ENCODE data around the gene SPANXN1.
A peak's percentile ranks its signal among the peaks of the same experiment; 100 is the strongest.
"Not testable (repeated sequence)": the region's sequence is repeated elsewhere in the genome, so short reads cannot be mapped to it uniquely, and the experiment has no call there.

SPANXN1 gene, protein sequence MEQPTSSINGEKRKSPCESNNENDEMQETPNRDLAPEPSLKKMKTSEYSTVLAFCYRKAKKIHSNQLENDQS

GRCh38 chrX:145247203-145247602 is at the start of gene SPANXN1:
Gene SPANXN1 (plus strand): TSS chrX:145247503. CDS start chrX:145247587, 84 bp downstream.
- DNase-seq; intact Hi-C loops (cut with DNase I): not testable (repeated sequence)

DNA sequence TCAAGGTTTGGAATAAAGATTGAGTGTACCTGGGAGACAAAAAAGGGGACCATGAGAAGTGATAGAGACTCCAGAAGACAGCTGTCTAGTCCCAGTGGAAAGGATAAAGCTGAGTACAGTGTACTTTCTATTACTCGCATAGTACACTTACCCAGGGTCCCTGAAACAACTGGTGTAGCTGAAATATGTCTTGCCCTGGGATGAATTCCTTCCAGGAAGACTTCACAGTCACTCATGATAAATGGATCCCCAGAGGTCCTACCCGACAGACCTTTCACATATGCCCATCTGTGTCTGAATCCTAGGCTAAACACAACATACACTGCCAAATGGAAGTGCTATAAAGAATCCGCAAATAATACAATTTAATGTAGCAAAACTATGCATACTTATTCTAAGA is 48.2 kb upstream of the SPANXN1 start:
- intact Hi-C loops (cut with DNase I): no loop called here
- no peak for DNase-seq

DNA sequence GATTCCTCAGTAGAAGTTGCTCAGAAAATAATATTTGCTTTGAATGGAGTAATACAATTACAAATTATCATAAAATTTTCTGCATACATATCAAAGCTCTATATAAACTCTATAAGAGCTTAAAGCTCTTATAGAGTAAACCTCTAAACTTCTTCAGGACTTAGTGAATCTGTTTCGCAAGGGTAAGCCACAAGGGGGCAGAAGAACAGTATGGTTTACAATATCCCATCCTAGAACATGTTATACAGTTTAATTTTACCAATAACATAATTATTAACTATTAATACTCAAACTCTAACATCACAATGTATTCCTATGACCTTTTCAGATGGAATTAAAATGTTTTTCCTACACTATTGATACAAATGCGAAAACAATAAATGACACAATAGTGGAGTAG is 33.8 kb upstream of the SPANXN1 start:
- peak in 20 of 42 donors; percentile 4 to 58 (median 24) for DNase-seq
- intact Hi-C loops (cut with DNase I): no loop called here

DNA sequence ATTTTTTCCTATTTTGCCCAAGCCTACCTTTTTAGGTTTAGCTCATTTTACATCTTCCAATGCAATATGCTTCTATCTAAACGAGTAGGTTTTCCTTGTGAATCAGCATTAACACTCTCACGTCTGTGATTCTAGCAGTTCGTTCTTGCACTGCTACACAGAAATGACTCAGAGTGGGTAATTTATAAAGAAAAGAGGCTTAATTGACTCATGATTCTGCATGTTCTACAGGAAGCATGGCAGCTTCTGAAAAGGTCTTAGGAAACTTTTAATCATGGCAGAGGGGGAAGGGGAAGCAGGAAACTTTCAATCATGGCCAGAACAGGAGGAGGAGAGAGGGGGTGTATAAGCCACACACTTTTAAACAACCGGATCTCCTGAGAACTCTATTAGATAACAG is 44.9 kb downstream of the SPANXN1 start:
- DNase-seq: no peak
- intact Hi-C loops (cut with DNase I): no loop called here

Data from head of caudate nucleus (tissue), 42 donors.